Measurements from ENCODE around the gene MTOR.

DNA sequence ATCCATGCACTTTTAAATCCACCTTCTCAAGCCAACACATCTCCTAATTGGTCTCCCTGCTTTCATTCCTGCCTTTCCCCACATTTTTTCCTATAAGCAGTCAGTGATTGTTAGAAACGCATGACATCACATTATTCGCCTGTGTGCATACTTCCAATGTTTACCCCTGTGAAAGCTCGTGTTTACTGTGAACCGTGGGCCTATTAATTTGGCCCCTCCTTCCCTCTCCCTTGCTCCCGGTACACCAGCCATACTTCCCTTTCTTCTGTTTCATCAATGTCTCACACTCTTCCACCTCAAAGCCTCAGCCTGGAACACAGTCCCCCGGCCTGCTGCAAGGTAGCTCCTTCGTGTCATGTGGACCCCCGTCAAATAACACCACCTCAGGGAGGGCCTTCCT lies 9.1 kb downstream of the MTOR start:
- TF ChIP-seq EZH2 (IDR thresholded peaks at IDR 0.05; ENCODE audit: insufficient read depth, poor library complexity, severe bottlenecking): no peak
- TF ChIP-seq EZH2phosphoT487 (IDR thresholded peaks at IDR 0.05; ENCODE audit: insufficient read depth, low read depth): no peak
